Measurements from ENCODE around the gene UBXN1.

DNA sequence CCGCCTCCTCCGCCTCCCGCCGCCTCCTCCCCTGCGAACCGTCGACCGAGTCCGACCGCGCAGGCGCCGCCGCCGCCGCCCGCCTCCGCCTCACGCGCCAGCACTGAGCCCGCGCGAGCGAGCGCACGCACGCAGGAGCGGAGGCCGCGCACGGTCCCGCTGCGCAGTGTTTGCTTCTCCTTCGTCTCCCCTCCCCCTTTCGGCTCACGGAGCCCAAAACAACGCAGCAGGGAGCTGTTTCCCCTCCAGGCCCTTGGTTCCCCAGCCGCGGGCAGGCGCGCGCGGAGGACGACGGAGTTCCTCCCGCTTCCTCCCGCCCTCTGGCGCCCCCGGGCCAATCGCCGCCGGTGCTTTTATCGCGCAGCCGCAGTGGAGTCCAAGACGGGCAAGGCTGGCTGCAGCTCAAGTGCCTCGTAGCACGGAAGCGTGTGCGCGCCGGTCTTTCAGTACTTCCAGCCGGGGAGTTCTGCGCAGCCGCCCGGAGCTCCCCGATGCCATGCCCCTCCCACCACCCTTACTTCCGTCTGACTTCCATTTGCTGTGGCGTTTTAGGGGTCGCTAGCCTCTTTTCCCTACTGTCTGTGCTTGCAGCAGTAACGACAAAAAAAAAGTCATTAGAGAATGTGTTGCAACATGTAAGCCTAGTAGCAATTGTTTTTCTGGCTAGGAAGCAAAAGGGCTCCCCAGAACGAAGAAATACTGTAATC lies 48.4 kb upstream of the UBXN1 start, which contains the start of gene HNRNPUL2:
- TF ChIP-seq, protein P1, sequence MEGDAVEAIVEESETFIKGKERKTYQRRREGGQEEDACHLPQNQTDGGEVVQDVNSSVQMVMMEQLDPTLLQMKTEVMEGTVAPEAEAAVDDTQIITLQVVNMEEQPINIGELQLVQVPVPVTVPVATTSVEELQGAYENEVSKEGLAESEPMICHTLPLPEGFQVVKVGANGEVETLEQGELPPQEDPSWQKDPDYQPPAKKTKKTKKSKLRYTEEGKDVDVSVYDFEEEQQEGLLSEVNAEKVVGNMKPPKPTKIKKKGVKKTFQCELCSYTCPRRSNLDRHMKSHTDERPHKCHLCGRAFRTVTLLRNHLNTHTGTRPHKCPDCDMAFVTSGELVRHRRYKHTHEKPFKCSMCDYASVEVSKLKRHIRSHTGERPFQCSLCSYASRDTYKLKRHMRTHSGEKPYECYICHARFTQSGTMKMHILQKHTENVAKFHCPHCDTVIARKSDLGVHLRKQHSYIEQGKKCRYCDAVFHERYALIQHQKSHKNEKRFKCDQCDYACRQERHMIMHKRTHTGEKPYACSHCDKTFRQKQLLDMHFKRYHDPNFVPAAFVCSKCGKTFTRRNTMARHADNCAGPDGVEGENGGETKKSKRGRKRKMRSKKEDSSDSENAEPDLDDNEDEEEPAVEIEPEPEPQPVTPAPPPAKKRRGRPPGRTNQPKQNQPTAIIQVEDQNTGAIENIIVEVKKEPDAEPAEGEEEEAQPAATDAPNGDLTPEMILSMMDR (IDR thresholded peaks at IDR 0.05) = no peak
- no peak for TF ChIP-seq ZFX (IDR thresholded peaks at IDR 0.05; ENCODE audit: borderline replicate concordance)
